PFSK-1 (cell line): ENCODE measurements around the gene TMEM52.
A peak's percentile ranks its signal among the peaks of the same experiment; 100 is the strongest.

Experiments
- FOXP2 ChIP-seq: optimal IDR thresholded peaks from 2 replicates; pipeline ENCODE3; 2011; ENCODE audit warnings: borderline replicate concordance, control low read depth, inconsistent platforms; ENCODE audit not compliant: insufficient read depth; ENCODE audit errors: extremely low read length, extremely low read depth
- POLR2AphosphoS5 ChIP-seq: IDR thresholded peaks from 2 replicates; pipeline ENCODE4 v1.6.1; 2012; ENCODE audit warnings: low read depth, mild to moderate bottlenecking, control low read depth, low read length, moderate library complexity
- REST ChIP-seq, 2 experiments: IDR thresholded peaks; 2 replicates each; pipeline versions ENCODE4 v1.6.1 to v1.8.0; 2011 to 2012; ENCODE audit warnings: low read depth in 2 of 2, low read length in 2 of 2, control low read depth in 1 of 2, inconsistent platforms in 1 of 2, mild to moderate bottlenecking in 1 of 2, moderate library complexity in 1 of 2; ENCODE audit not compliant: insufficient read depth in 1 of 2
- SIN3A ChIP-seq: IDR thresholded peaks from 2 replicates; pipeline ENCODE4 v1.6.1; 2012; ENCODE audit warnings: mild to moderate bottlenecking, low read length, moderate library complexity, borderline replicate concordance; ENCODE audit not compliant: insufficient read depth
- TAF1 ChIP-seq: IDR thresholded peaks from 2 replicates; pipeline ENCODE4 v1.6.1; 2012; ENCODE audit warnings: low read length, control low read depth, borderline replicate concordance; ENCODE audit not compliant: insufficient read depth

TMEM52 gene

DNA sequence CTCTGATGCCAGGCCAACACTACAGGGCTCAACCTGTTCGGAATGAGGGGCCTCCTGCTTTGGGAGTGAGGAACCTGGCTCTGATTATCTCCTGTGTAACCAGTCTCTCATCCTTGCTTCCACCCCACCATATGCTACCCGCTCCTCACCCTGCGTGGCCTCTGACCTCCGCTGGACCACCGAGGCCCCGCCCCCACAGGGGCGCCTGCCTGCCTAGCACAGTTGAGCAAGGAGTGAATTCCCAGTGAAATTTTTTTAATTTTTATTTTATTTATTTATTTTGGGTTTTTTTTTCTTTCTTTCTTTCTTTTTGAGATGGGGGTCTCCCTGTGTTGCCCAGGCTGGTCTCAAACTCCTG lies 26.3 kb downstream of the TMEM52 start:
- TF ChIP-seq REST (IDR thresholded peaks at IDR 0.05; ENCODE audit: insufficient read depth in 1 of 2, low read depth in 2 of 2, low read length in 2 of 2) (no peak), POLR2AphosphoS5 (no peak), TAF1 (no peak), SIN3A (no peak)

- TF ChIP-seq REST (IDR thresholded peaks at IDR 0.05; ENCODE audit: insufficient read depth in 1 of 2, low read depth in 2 of 2, low read length in 2 of 2): no peak
- no peak for TF ChIP-seq SIN3A
- TF ChIP-seq FOXP2: no peak
- TF ChIP-seq POLR2AphosphoS5: no peak
- no peak for TF ChIP-seq TAF1
Measured at GRCh38 chr1:1892079-1892762, 26.9 kb downstream of the TMEM52 start.

DNA sequence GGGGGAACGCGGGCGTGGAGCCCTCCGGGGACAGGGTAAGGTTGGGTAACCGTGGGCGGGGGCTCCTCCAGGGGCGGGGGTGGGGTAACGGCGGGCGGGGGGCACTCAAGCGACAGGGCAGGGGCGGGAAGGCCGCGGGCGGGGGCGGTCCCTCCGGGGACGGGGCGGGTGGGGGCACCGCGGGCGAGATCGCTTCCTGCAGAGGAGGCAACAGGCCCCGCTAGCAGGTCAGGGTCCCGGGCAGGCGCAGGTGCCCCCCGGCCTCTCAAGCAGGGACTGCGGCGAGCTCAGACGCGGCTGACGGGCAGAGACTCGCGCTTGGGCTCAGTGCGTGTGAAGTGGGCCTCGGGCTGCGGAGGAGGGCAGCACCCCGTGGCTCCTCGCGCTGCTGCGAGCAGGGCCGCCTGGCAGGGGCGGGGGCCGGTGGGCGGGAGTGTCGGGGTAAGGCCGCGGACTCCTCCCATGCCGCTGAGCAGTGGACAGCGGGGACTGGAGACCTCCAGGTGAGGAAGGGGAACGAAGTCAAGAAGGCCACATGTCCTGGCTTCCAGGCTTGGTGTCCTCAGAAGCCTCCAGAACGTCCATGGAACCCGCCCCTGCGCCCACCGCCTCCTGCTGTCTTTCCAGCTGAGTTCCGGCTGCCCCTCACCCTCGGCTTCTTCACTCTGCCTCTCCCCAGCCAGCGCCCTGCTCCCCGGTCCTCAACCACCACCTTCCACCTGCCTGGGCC lies 27.6 kb downstream of the TMEM52 start:
- TF ChIP-seq FOXP2 (no peak), SIN3A (no peak), REST (IDR thresholded peaks at IDR 0.05; ENCODE audit: insufficient read depth in 1 of 2, low read depth in 2 of 2, low read length in 2 of 2) (no peak), POLR2AphosphoS5 (no peak; the same call in 1 of the 2 replicates), TAF1 (no peak)

DNA sequence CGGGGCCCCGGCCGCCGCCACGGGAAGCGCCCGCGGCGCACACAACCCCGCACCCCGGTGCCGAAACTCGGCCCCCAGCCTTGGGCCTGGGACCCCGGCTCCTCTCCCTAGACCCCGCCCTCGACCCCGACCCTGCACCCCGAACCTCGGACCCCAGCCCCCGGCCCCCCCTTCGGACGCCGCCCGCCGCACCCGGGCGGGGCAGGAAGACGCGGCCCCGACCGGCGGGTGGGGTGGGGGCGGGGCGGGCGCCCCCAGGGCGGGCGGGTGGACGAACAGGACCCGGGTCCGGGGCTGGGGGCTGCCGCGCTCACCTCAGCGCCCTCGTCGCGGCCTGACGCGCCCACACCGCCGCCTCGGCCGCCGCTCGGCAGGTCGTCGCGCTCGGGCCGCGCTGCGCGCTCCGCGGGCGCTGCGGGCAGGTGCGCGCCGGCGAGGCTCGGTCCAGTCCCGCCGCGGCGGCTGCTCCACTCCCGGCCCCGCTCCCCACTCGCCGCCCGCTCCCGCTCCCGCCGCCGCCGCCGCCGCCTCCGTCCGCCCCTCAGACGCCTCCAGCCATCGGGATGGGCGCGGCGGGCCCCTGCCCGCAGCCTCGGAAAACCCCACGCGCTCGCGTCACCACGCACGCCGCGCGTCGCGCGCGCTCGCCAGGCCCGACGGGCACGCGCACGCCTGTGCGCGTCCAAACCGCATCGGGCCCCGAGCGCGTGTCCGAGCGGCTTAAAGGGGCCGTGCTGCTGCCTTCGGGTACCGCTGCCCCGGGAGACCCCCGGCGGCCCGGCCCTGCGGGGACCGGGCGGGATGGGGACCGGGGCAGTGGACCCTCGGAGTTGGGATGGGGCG lies 28.4 kb downstream of the TMEM52 start, which contains the start of gene GNB1:
TSS of gene GNB1 (minus strand) at position 582 of the 843 bp plus-strand sequence. CDS start 65,634 bp downstream, outside the sequence.
- peak; percentile 89 for TF ChIP-seq TAF1
- peak; percentile 78 for TF ChIP-seq FOXP2
- TF ChIP-seq SIN3A: no peak
- TF ChIP-seq REST (IDR thresholded peaks at IDR 0.05; ENCODE audit: insufficient read depth in 1 of 2, low read depth in 2 of 2, low read length in 2 of 2): 0 out of 4 replicates have a peak, but pooled peaks of 1 of the 2 experiments have one; percentile 55
- peak; percentile 16; the same call in 1 of the 2 replicates for TF ChIP-seq POLR2AphosphoS5
